OCI-LY3 (cell line): ENCODE measurements around the gene PPP2R2B.

Experiments
- EZH2phosphoT487 ChIP-seq: fragments of 200-600 bp; shearing (Covaris generic); IDR thresholded peaks from 2 replicates; pipeline ENCODE4 v1.6.1; 2018; ENCODE audit warnings: antibody characterized with exemption, mixed run types, low read depth
- TF ChIP-seq, protein P1 (sequence below): fragments of 200-600, 300-600 bp; sonication (generic); IDR thresholded peaks from 2 replicates; pipeline ENCODE4 v1.5.1; 2014; ENCODE audit warnings: antibody characterized with exemption, low read length, low read depth

DNA sequence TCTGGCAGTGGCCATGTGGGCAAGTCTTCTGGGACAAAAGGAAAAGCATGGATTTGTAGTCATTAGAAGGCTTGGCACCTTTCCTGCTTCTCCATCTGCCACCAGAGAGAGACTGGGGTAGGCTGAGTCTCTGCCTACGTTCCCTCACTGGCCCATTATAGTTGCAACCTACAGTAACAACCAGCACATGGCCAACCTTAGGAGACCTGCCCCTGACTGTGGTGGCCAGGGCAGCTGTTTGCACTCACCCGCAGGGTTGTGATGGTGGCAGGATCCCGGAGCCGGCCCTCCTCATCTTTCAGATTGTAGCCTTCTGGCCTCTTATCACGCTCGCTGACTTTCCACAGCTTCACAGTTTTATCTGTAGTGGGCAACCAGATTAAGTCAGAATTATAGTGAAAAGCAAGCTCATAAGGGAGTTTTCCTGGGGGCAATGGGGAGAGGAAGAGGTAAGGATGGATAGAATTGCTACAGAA lies 187.6 kb downstream of the PPP2R2B start:
- no peak for TF ChIP-seq EZH2phosphoT487
- TF ChIP-seq, protein P1, sequence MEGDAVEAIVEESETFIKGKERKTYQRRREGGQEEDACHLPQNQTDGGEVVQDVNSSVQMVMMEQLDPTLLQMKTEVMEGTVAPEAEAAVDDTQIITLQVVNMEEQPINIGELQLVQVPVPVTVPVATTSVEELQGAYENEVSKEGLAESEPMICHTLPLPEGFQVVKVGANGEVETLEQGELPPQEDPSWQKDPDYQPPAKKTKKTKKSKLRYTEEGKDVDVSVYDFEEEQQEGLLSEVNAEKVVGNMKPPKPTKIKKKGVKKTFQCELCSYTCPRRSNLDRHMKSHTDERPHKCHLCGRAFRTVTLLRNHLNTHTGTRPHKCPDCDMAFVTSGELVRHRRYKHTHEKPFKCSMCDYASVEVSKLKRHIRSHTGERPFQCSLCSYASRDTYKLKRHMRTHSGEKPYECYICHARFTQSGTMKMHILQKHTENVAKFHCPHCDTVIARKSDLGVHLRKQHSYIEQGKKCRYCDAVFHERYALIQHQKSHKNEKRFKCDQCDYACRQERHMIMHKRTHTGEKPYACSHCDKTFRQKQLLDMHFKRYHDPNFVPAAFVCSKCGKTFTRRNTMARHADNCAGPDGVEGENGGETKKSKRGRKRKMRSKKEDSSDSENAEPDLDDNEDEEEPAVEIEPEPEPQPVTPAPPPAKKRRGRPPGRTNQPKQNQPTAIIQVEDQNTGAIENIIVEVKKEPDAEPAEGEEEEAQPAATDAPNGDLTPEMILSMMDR = no peak
